OCI-LY7 (cell line): ENCODE data around the gene PRKN.

Experiments
- EZH2phosphoT487 ChIP-seq: fragments of 200-600 bp; sonication (generic); IDR thresholded peaks from 2 replicates; pipeline ENCODE4 v1.6.1; 2018; ENCODE audit warnings: low read depth, borderline replicate concordance, mild to moderate bottlenecking, mixed run types, antibody characterized with exemption, low read length, moderate library complexity, mixed read lengths
- TF ChIP-seq, protein P1 (sequence below): fragments of 200-600 bp; sonication (generic); conservative IDR thresholded peaks from 2 replicates; pipeline ENCODE4 v1.5.1; 2014; ENCODE audit warnings: mild to moderate bottlenecking, antibody characterized with exemption, low read length, moderate library complexity, mixed read lengths

DNA sequence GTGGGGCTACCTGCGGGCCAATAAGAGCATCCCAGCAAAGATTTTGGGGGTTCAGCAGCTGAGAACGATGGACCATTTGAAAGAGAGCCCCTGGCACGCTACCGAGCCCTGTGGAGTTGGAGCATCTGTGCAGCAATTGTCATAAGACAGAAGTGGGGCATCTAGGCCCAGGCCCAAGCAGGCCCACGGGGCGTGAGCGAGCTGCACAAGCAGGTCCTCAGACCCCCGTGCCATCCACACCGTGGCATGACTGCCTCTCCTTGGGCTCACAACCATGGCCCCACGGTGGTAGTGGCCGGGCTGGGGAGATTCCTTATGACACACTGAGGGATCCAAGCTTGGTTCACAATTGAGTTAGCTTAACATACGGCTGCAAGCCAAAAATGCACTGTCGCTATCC lies 1350.5 kb downstream of the PRKN start:
- TF ChIP-seq, protein P1, sequence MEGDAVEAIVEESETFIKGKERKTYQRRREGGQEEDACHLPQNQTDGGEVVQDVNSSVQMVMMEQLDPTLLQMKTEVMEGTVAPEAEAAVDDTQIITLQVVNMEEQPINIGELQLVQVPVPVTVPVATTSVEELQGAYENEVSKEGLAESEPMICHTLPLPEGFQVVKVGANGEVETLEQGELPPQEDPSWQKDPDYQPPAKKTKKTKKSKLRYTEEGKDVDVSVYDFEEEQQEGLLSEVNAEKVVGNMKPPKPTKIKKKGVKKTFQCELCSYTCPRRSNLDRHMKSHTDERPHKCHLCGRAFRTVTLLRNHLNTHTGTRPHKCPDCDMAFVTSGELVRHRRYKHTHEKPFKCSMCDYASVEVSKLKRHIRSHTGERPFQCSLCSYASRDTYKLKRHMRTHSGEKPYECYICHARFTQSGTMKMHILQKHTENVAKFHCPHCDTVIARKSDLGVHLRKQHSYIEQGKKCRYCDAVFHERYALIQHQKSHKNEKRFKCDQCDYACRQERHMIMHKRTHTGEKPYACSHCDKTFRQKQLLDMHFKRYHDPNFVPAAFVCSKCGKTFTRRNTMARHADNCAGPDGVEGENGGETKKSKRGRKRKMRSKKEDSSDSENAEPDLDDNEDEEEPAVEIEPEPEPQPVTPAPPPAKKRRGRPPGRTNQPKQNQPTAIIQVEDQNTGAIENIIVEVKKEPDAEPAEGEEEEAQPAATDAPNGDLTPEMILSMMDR = no peak
- no peak for TF ChIP-seq EZH2phosphoT487
